H4 (cell line): ENCODE measurements around the gene SEMA5A. TPM values are rescaled to one million over a fixed set of nuclear protein-coding genes. Genes with fewer than 3 reads are reported as not detected.
A peak's percentile ranks its signal among the peaks of the same experiment; 100 is the strongest.

Experiments used
- DNase-seq: peaks from one replicate; pipeline ENCODE4 v3.0.0-alpha.2; 2015; ENCODE audit warnings: low spot score
- total RNA-seq: library from RNA; depleted of rRNA; stranded (reverse); fragments of >200 nt; shearing (Covaris generic); gene quantifications from 2 replicates; pipeline ENCODE4 v1.2.3, GENCODE V29; 2014

The SEMA5A gene
- total RNA-seq, 1 experiment from 2014 or later, result 20.4 TPM

DNA sequence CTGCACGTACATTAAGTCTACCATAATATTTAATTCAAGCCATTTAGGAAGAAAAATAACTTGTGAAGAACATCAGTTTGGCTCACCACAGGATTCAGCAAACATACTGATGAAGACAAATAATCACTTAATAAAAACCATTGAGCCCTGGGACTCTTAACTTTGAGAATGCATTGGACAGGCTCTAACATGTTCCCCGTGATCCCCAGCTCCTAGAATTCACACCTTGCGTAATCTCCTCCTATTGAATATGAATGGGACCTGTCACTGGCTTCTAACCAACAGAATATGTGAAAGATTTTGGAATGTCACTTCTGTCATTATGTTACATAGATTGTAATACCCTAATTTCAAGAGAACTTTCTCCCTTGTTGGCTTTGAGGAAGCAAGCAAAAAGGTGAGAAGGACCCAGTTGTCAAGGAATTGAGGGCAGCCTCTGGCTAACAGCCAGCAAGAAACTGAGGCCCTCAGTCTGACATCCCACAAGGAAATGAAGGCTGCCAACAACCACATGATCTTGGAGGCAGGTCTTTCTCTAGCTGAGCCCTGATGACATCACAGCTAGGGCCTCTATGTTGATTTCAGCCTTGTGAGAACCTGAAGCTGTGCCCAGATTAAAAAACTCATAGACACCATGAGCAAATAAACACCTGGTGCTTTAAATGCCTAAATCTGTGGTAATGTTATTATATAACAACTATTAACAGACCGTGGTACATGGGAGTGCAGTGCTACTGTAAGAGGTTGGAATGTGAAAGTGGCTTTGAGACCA is 433.2 kb downstream of the SEMA5A start:
- peak; percentile 26 for DNase-seq

DNA sequence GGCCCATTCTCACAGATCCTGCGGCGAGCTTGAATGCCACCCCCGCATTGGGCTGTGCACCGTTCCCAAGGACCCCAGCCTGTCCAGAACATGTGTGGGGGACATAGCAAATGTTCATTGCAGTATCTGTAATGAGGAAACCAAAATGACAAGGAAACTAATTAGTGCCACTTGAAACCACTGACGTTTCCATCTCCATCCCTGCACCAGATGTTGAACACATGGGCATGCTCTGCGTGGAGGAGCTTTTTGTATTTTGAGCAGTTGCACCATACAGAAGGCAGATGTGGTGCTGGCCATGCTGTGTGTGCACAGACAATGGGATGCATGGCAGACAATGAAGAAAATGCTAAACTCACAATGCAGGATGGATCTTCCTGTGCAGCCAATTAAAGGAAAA is 437.7 kb downstream of the SEMA5A start:
- no peak for DNase-seq

DNA sequence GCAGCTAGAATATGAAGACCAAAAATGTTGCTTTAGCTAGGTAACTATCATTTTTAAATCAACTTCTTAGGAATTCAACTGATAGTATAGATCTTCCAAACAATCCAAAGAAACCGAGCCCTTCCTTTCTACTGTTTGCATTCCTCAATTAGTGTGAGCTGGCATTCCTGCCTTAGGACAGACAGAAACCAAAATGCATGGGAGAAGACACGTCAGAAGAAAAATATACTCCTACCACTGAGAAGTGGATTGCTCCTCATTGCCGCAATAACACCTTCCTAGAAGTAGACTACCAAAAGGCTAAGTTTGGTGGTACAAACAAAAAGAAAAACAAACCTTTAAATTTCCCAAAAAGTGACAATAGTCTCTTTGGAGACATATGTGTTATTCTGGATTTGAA is 440.0 kb downstream of the SEMA5A start:
- DNase-seq, result no peak

DNA sequence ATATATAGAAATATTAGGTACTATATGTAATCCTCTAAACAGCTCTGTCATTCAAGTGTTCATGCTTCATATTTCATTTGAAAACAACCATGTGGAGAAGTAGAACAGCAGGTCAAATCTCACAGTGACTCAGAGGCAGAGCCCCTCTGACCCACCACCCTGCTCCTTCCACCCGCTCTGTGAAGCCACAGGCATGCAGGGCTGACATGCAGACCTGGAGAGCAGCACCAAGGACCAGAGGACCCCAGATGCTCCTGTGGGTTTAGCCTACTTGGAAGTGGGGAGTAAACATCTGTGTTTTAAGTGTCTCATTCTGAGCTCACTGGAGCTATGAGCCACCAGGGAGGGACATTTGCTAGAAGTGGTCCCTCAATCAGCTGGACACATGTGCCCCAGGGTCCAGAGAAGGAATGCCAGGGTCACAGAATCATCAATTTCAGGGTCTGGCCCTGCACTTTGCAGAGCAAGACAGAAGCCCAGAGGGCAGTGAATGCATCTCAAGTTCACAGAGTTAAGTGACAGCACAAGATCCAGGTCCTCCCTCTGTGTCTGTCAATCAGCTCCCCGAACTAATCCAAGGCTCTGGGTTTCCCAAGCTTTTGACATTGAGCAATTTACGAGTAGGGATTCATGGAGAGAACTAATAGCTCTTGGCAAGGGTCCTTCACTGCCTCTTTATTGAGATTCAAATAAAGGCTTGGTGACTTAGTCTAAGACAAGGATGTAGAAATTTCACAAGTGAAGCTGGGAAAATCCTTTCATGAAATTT is 441.1 kb downstream of the SEMA5A start:
- DNase-seq, result no peak

DNA sequence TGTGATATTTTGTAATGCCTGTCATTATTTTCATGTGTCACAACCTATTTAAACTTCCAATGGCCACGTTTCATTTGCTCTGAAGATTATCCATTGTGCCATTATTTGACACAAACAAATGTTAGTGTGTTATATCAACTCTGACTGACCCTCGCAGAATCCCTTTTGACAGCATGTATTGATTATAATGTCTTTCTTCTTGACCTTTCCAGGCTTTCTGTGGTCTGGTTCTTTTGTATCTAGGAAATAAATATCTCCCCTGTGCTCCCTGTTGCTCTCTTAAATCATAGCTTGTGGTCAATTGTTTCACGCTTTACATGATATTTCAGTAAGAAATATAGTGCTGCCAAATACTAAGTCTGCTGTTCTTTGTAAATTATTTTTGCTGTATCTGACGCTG is 442.6 kb downstream of the SEMA5A start:
- DNase-seq, result no peak

DNA sequence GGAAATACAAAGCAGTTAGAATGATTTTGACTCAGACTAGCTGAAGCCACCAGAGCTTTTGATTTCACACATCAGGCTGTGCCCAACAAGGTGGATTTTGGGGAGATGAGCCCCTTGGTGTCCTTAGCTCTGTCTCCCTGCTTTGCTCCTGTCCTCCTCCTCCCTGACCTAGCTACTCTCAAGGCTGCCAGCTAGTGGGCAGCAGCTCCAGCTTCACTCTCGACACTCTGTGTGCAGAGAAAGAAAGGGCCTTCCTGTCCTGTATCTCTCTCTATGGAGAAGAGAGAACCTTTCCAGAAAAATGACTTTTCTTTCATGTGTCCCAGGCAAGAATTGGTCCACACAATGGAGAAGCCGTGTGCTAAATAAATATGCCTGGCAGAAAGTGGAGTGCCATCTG is 446.2 kb downstream of the SEMA5A start:
- DNase-seq, result no peak

DNA sequence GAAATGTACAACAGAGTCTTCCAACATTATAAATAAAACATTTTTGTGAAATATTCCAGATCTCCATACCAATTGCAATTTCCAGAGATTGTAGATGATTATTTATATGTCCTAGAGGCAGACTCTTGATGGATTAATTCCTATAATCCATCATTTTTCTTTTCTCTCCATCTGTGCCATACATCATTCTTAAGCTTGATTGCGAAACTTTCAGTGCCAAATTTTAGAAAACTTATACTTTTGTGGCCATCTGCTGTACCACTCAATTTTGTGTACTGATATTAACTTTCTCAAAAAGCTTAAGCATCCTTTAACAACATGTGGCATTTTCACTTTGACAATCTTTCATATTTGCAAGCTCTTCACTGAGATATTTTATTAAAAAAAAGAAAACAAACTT is 446.9 kb downstream of the SEMA5A start:
- DNase-seq, result no peak

DNA sequence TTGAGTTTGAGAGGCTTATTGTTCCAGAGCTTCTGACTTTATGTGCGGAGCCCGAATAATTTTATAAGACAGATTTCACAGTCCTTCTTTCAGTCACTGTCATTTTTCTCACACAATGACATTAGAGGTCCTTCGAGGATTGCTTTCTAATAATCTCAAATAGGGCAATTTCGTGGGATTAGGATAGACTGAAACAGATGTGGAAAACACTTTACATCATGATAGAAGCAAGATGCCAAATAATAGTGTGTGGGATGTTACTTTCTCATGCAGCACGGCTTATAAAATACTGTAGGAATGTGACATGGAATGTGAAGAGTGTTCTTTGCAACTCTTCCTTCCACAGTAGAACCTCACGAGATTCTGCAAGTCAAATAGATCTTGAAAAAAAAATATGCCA is 451.3 kb downstream of the SEMA5A start:
- no peak for DNase-seq

DNA sequence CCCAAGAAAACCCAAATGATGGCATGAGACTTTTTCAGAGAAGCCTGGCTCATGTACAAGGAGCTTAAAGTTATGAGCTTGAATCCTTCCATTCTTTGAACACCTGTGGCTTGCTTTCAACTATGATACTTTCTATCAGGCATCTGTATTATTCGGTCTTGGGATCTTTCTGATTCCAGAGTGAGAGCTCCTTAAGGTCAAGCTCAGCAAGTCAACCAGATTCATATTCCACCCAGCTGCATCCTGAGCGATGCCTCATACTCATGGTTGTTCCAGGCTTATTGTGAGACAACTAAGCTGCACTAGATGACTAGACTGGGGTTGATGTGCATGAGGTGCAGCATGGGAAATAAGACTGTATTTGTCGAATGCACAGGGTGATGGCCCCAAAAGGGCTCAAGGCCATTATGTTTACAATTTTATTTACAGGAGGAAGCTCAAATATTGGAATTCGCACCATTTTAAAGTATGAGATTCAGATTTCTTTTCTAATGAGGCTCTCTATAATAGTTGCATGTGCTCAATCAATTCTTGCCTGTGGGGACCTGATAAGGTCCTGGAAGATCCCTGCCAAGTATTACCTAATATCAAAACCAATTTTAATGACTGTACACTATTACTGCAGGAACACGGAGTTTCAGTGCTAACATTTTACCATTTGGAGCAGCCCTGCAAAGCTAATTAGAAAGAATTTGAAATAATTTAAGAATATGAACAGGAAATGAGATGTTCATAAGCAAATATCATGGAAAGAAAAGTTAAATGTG is 453.8 kb downstream of the SEMA5A start:
- DNase-seq, result no peak

DNA sequence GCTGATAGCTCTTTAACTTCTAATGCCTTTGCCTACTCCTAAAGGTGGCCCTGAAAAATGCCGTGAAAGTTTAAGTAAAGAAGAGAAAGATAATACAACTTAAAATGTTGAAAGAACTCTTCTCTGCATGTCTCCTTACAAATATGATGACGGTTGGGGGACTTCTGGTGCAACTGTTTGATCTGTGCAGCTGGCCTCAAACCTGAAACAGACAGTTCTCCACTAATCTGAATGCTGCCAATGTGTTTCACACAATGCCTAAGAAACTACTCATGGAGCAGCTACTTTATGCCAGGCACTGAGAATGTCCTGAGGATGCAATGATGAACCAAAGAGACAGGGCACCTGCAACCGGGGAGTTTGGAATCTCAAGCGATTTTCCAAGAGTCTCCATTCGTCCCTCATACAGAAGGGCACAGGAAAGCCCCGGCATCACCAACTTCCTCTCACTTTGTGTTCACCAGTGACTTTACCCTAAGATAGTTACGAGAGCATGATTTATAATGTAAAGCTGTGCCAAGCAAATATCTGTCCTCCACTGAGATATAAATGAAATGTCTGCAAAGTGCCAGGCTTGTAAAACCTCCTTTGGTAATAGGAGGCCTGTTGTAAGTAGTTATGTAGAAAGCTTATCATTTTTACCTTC is 455.4 kb downstream of the SEMA5A start:
- no peak for DNase-seq

DNA sequence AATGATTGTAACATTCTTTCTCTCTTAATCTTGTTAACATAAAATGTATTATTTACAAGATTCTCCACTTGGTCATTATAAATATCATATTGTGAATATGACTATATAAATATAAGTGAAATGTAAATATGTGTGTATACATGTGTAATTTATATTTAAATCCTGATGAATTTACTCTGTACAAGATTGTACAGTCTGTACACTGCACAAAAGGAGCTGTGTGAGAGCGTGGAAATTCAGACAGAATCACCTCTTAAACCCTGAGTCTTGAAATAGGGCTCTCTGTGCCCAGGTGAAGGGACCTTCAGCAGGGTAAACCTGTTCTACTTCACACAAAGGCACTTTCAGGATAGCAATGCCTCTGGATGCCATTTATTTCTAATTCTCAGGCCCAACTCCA is 456.0 kb downstream of the SEMA5A start:
- no peak for DNase-seq

DNA sequence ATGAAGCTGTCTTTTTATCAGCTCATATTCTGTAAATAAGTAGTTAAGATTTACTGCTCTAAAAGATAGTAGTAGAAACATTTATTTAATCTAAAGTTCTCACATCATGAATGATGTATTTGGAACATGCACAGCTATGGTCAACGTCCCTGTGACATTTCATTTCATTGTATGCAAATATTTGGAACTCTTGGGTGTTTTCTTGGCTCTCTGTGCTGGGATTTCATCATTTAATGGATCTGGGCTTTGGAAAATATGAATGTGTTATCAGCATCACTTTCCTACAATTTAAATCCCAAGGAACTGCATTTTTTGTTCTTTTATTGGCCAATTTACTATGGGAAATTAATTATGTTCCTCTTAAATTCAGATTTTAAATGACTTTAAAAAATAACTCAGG is 462.9 kb downstream of the SEMA5A start:
- no peak for DNase-seq

DNA sequence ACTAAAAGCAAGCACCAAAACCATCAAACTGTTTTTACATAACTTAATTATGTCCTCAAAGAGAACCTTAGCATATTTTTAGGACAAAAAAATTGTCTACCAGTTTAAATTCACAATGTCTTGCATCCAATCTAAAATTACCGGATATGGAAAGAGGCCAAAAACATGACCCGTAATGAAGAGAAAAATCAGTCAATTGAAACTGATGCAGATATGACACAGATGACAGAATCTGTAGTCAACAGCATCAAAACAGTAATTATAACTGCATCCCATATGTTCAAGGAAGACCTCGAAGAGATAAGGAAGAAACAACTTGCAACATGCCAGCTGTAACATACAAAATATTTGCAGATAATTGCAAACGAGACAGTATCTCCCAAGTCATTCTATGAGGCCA is 473.2 kb downstream of the SEMA5A start:
- no peak for DNase-seq

DNA sequence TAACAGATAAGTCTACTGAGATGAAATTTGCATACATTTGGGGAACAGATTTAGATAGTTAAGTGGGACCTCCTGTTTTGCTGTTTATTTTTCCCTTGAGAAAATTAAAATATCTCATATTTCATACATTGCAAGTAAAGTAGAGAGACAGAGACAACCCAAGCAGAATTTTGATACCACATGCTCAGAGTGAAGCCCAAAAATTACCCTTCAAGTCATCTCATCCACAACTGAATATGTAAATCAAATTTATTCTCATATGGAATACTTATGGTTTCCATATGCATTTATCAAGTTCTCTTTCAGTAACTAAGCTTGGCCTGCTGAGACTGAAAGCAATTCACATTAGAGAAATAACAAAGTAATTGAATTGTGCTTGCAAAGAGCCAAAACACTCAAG is 474.4 kb downstream of the SEMA5A start:
- no peak for DNase-seq

DNA sequence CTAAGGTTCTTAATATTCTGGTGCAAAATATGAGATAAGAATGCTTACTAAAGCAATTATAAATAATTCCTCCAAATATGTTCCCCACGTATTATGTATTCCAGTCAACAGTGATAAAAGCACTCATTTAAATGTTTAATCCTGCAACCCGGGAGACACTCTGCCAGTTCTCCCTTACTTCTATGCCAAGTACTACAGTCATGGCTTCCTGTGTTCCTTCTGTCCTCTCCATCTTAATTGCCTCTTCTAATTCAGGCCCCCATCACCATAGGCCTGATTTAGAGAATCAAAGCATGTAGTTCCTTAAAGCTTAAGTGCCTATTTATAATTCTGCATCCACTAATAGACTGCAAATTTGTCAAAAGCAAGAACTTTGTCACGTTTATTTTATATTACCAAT is 474.8 kb downstream of the SEMA5A start:
- no peak for DNase-seq

DNA sequence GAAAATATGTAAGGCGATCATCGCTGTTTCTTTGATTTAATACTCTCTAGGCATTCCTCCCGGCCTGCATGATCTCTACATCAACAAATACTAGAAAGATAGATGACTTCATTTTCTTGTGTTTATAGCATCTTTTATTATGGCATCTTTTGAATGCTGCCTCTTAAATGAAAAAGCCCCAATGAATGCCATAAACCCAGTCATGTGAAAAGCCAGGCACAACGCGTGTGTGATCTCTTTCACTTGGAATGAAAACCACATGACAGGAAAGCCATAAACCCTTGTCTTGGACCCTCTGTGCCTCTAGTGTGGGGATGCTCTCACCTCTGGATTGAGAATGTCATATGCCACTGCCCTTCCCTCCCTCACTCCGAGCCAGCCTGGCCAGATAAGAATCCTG is 476.2 kb downstream of the SEMA5A start:
- no peak for DNase-seq

DNA sequence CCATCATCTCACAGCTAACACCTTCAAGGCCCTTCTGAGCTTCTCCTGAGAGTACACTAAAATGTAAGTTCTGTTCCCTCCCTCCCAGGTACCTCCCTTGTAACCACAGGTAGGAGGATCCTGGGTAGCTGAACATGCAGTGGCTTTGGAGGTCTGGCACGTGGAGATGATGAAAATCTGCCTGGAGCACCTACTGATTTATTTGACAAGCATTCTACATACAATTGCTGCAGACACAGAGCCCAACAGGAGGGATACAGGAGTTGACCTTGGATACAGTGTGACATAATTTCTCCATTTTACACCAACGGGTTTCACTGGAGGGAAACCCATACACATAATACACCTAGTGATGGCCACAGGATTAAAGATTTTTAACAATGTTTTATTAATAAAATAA is 478.7 kb downstream of the SEMA5A start:
- no peak for DNase-seq

DNA sequence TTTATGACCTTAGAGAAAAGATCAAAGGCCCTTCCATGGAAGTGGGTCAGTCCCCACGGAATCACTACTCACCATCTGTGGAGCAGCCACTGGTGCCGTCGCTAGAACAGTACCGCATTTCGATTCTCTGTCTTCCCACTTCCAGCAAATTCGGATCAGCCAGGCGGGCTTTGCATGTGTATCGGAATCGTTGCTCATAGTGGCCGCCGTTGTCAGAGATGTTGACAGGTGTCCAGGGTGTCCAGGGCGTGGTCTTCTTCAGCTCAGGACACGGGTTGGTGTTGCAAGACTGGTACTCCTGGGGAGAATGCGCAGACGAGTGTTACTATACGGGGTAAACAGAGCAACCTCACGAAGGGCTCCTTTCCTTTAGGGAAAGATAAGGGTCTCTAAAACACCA is 479.5 kb downstream of the SEMA5A start:
- DNase-seq, result no peak

DNA sequence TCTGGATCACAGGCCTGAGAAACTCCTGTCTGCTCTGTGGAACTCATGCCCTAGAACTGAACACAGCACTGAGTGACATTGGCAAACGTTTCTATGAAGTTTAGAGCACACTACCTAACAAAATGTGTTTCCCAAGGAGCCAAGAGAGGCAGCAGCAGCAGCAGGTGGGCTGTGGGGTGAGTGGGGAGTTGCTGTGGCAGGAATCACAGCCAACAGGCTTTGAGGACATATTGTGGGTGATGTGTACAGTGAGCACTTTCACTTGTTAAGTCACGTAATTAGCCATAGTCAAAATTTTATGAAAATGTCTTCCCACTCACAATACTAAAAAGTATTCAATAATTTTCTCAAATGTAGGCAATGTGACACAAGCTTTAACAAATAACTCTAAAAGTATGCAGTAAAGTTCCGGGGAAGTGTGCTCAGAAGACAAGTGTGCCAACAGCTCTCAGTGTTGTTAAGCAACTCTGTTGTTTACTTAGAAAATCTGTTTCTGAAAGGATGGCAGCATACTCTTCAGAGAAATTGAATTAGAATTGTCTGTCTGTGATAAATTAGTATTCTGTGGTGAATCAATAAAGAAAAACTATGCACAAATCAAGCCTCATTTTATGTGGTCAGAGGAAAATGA is 482.1 kb downstream of the SEMA5A start:
- no peak for DNase-seq

DNA sequence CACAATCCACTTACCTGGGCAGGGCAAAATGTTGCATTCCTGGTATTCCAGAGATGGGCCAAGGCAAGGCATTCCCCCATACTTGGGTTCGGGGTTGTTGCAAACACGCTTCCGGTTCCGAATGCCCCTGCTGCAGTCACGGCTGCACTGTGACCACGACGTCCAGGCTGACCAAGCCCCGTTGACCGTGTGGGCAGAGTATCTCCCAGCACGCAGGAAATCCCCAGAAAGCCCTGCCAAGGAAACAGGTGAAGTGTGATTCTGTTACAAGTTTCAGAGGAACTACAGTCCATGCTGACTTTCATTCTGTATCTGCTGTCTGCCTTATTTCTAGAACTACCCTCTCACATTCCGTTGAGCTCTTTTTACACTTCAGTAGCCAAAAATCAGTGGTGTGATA is 483.0 kb downstream of the SEMA5A start:
- no peak for DNase-seq

DNA sequence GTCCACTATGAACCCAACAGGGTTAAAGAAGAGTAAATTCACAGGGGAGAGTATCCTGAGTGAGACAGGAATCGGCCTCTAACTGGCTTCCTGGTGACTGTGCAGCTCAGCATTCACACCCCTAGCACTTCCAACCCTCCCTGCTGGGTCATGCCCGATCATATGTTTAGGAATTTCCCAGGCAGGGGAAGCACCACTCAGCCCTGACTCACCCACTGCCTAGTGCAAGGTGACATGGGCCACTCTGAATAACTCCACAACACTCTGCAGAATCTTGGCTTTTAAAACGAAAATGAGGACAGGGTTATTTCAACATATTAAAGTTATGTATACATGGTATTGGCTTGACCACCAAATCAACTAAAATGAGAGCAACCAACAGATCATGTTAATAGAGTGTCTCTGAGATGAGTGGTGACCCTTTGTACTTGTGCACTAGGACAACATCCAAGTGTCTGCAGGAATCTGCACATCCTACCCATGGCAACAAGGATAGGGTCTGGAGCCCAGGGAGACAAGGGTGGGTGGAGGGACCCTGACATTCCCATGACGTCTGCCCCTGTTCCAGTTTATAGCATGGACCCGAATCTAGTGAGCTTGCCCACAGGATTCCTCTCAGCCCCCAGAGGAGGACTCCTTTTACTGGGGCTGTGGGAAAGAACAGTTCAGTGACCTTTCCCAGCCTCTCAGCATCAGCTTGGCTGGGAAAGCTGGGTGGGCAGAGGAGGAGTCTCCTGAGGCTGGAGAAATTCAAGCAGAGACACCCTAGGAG is 485.8 kb downstream of the SEMA5A start:
- peak; percentile 78 for DNase-seq
